ENCODE results near the gene CRIM1.

- TF ChIP-seq CTCF (IDR thresholded peaks at IDR 0.05) (no peak), POLR2A (IDR thresholded peaks at IDR 0.05; ENCODE audit: low read depth) (no peak)
Observed at GRCh38 chr2:36477315-36477714, 121.7 kb downstream of the CRIM1 start.
